ENCODE data around the gene TMEM215.

- TF ChIP-seq CTCF (IDR thresholded peaks at IDR 0.05; ENCODE audit: low read length) (no peak), EZH2 (IDR thresholded peaks at IDR 0.05; ENCODE audit: borderline replicate concordance, low read length) (no peak)
These were observed 44.7 kb upstream of the TMEM215 start for GRCh38 chr9:32738501-32739172.

Measured in OCI-LY1 (cell line).